K562 (cell line): Measurements from ENCODE around the gene MALAT1. TPM values are rescaled to one million over a fixed set of nuclear protein-coding genes. Genes with fewer than 3 reads are reported as not detected.

Experiments
- ATAC-seq: fragments of 200-7000 bp; cut with Tn5 transposase; 3 replicates; pipeline ENCODE4 v1.9.1; 2020; ENCODE audit warnings: moderate library complexity
- BruUV-seq: library from RNA; stranded (reverse); fragments of 400-500 nt; replicated peaks from 2 replicates; lab custom pipeline; 2021; lab: Mats Ljungman, UMichigan
- CTCF ChIA-PET: fragments of 300-600 bp; formaldehyde crosslinking; extraction: SDS; loops from one replicate; lab custom pipeline; 2021; ENCODE audit warnings: low intra/inter-chr PET ratio; lab: Yijun Ruan, JAX
- POLR2A ChIA-PET: fragments of 300-600, 350-650 bp; sonication (Branson Sonifier 250); formaldehyde crosslinking; extraction: SDS; loops from one replicate; lab custom pipeline; 2021; ENCODE audit warnings: antibody characterized with exemption, inconsistent platforms; lab: Yijun Ruan, JAX
- DNase-seq, 4 experiments: peaks; one replicate each; pipeline versions ENCODE4 v3.0.0 to v3.0.0-alpha.2; 2011 to 2018; ENCODE audit warnings: low spot score in 3 of 4, mixed read lengths in 3 of 4; ENCODE audit errors: extremely low read depth in 1 of 4
- FAIRE-seq: peaks from 2 replicates; lab custom pipeline; 2011; peaks lifted over from hg19 to GRCh38; lab: Jason Lieb, UNC
- H2AFZ ChIP-seq: 2 replicates; pipeline ENCODE4 v1.6.0; 2011; ENCODE audit warnings: low read depth, low read length, control low read depth, inconsistent platforms
- H3K27ac ChIP-seq: fragments of 200-600 bp; 3 replicates; pipeline ENCODE4 v1.8.0; 2011; ENCODE audit warnings: low read depth, mild to moderate bottlenecking, control low read depth, inconsistent platforms, low read length, moderate library complexity, mixed read lengths; ENCODE audit errors: extremely low read depth
- H3K27me3 ChIP-seq, 2 experiments: fragments of 300-600 bp in 1 of 2; 2 replicates in 1 of 2; 3 replicates in 1 of 2; pipeline versions ENCODE4 v1.6.0 to v1.8.0; 2011; ENCODE audit warnings: inconsistent platforms in 2 of 2, low read length in 2 of 2, mild to moderate bottlenecking in 1 of 2, mixed read lengths in 1 of 2, moderate library complexity in 1 of 2; ENCODE audit not compliant: control insufficient read depth in 2 of 2, insufficient read depth in 2 of 2
- H3K36me3 ChIP-seq: fragments of 300-600 bp; 3 replicates; pipeline ENCODE4 v1.8.0; 2011; ENCODE audit warnings: mild to moderate bottlenecking, low read length, inconsistent platforms; ENCODE audit not compliant: control insufficient read depth, insufficient read depth
- H3K4me1 ChIP-seq, 2 experiments: fragments of 200-600 bp in 1 of 2; replicated peaks in 1 of 2; 2 replicates in 1 of 2; 3 replicates in 1 of 2; pipeline versions ENCODE4 v1.5.1 to v1.8.0; 2011; ENCODE audit warnings: inconsistent platforms in 2 of 2, low read length in 2 of 2, mild to moderate bottlenecking in 1 of 2, mixed read lengths in 1 of 2, moderate library complexity in 1 of 2; ENCODE audit not compliant: control insufficient read depth in 2 of 2, insufficient read depth in 2 of 2
- H3K4me2 ChIP-seq: 2 replicates; pipeline ENCODE4 v1.6.1; 2011; ENCODE audit warnings: low read length, control low read depth, inconsistent platforms, mixed read lengths; ENCODE audit not compliant: insufficient read depth
- H3K4me3 ChIP-seq: fragments of 200-600 bp; sonication (generic), shearing (Covaris generic); 2 replicates; pipeline ENCODE4 v1.5.1; 2016; ENCODE audit warnings: control low read depth, inconsistent platforms
- H3K79me2 ChIP-seq: fragments of 200-600 bp; 3 replicates; pipeline ENCODE4 v1.8.0; 2011; ENCODE audit warnings: low read length, inconsistent platforms; ENCODE audit not compliant: control insufficient read depth, insufficient read depth
- H3K9ac ChIP-seq, 2 experiments: 2 replicates each; pipeline versions ENCODE4 v1.6.0 to v1.6.1; 2011; ENCODE audit warnings: low read depth in 2 of 2, low read length in 2 of 2, control low read depth in 1 of 2, inconsistent platforms in 1 of 2, mild to moderate bottlenecking in 1 of 2, mixed read lengths in 1 of 2; ENCODE audit not compliant: insufficient read depth in 1 of 2
- H3K9me1 ChIP-seq: one replicate; pipeline ENCODE4 v1.6.0; 2011; ENCODE audit warnings: inconsistent platforms, mild to moderate bottlenecking, low read length, moderate library complexity; ENCODE audit not compliant: control insufficient read depth, insufficient read depth
- H3K9me3 ChIP-seq: replicated peaks from 2 replicates; pipeline ENCODE4 v1.5.1; 2011; ENCODE audit warnings: low read depth, low read length, inconsistent platforms; ENCODE audit not compliant: control insufficient read depth, insufficient read depth
- H4K20me1 ChIP-seq: replicated peaks from 2 replicates; pipeline ENCODE4 v1.6.1; 2011; ENCODE audit warnings: low read length, inconsistent platforms, mixed read lengths; ENCODE audit not compliant: control insufficient read depth, insufficient read depth
- C11orf30 ChIP-seq: fragments of 450-650 bp; IDR thresholded peaks from 2 replicates; pipeline ENCODE4 v1.6.1; 2016; ENCODE audit warnings: low read depth, mild to moderate bottlenecking
- ETV5 ChIP-seq: sonication (generic); formaldehyde crosslinking; IDR thresholded peaks from 2 replicates; pipeline ENCODE4 v1.4.0; 2020; ENCODE audit warnings: low read depth, mild to moderate bottlenecking, missing genetic modification reagents
- HDGF ChIP-seq: fragments of 450-650 bp; IDR thresholded peaks from 2 replicates; pipeline ENCODE4 v1.6.1; 2016
- MNT ChIP-seq, 2 experiments: fragments of 450-650 bp; conservative IDR thresholded peaks; 2 replicates each; pipeline ENCODE4 v1.6.1; 2017; ENCODE audit warnings: mild to moderate bottlenecking in 2 of 2, moderate library complexity in 2 of 2
- NFIC ChIP-seq: fragments of 450-650 bp; IDR thresholded peaks from 2 replicates; pipeline ENCODE4 v1.6.1; 2017; ENCODE audit warnings: mild to moderate bottlenecking, inconsistent platforms
- NR2C2 ChIP-seq, 2 experiments: fragments of 200-800 bp in 1 of 2; sonication (Bioruptor generic) in 1 of 2; sonication (generic) in 1 of 2; formaldehyde crosslinking in 1 of 2; IDR thresholded peaks; 2 replicates each; pipeline versions ENCODE4 v1.6.1 to v1.8.0; 2016 to 2022; ENCODE audit warnings: mild to moderate bottlenecking in 1 of 2, missing compliant biosample characterization in 1 of 2, missing genetic modification characterization in 1 of 2, missing genetic modification reagents in 1 of 2
- POLR2H ChIP-seq: IDR thresholded peaks from 2 replicates; pipeline ENCODE4 v1.6.1; 2016; ENCODE audit warnings: missing genetic modification characterization, low read depth, mild to moderate bottlenecking, control low read depth, missing compliant biosample characterization, moderate library complexity
- RBM14 ChIP-seq: fragments of 200-400 bp; formaldehyde crosslinking; IDR thresholded peaks from 2 replicates; pipeline ENCODE4 v1.6.1; 2018; ENCODE audit warnings: low read depth, mild to moderate bottlenecking, low read length, moderate library complexity, borderline replicate concordance; ENCODE audit not compliant: insufficient read depth
- TEAD4 ChIP-seq, 2 experiments: sonication (generic) in 1 of 2; formaldehyde crosslinking in 1 of 2; IDR thresholded peaks; 2 replicates each; pipeline versions ENCODE4 v1.6.1 to v1.8.0; 2012 to 2022; ENCODE audit warnings: borderline replicate concordance in 1 of 2, inconsistent platforms in 1 of 2, low read length in 1 of 2, mild to moderate bottlenecking in 1 of 2, missing genetic modification reagents in 1 of 2
- ZNF766 ChIP-seq: fragments of 200-800 bp; sonication (Bioruptor generic); conservative IDR thresholded peaks from 2 replicates; pipeline ENCODE4 v1.6.1; 2016; ENCODE audit warnings: missing genetic modification characterization, missing compliant biosample characterization
- WGBS: fragments of 100-300 bp; shearing (Covaris generic); methylation state at CpG from one replicate; pipeline ENCODE4 v1.1.6; 2016; ENCODE audit warnings: low coverage, mixed read lengths; ENCODE audit not compliant: insufficient coverage; ENCODE audit errors: missing lambda C conversion rate; 5-methylcytosine and 5-hydroxymethylcytosine counted together
- in situ Hi-C: fragments of 300-500 bp; cut with MboI; formaldehyde crosslinking; loops from 4 replicates; pipeline ENCODE4 v1.15.0; 2018; ENCODE audit warnings: inconsistent platforms, mixed read lengths
- intact Hi-C: fragments of 100-400 bp; cut with micrococcal nuclease; formaldehyde crosslinking; loops from 2 replicates; pipeline ENCODE4 v1.14.2; 2022
- polyA plus RNA-seq, 8 experiments: library from polyadenylated mRNA; depleted of rRNA in 4 of 8; stranded (reverse) in 5 of 8; unstranded in 3 of 8; fragments of >200 nt; fragmentation: Nextera tagmentation in 2 of 8; fragmentation: Illumina TruSeq in 1 of 8; extraction: Ambion mirVana in 2 of 8; extraction: Trizol in 1 of 8; gene quantifications; 2 replicates each; pipeline versions ENCODE4 v1.2.1 to v1.2.3, GENCODE V29; 2011 to 2014; ENCODE audit warnings: inconsistent platforms in 1 of 8, missing spikeins in 1 of 8
- total RNA-seq, 7 experiments: library from RNA; depleted of rRNA in 6 of 7; stranded (reverse); fragments of >200 nt in 6 of 7; fragmentation: Illumina TruSeq in 2 of 7; extraction: Trizol in 2 of 7; gene quantifications; 2 replicates each; pipeline versions ENCODE4 v1.2.1 to v1.2.3, GENCODE V29; 2011 to 2021; ENCODE audit warnings: low replicate concordance in 1 of 7

MALAT1 gene
- total and polyA plus RNA-seq, 9 of the 15 experiments (the other 6 are each of a cell fraction or from before 2014, with no cell fraction given), result 363 to 8,715 (median 2,351) TPM

- WGBS, result 28% methylated on average over 4 of the region's 4 CpGs
- no TSS peak for BruUV-seq
- no peaks in the 10 kb centered on the region for H3K27me3 ChIP-seq
- H3K9me3 ChIP-seq, result no peaks in the 10 kb centered on the region
- ChIA-PET CTCF (interaction anchor here (1.2 kb wide), 1 partner anchor 26 kb away, joined by 3 read pairs; no protein-coding TSS in a partner anchor), POLR2A (interaction anchor here (1.1 to 1.8 kb wide), 2 partner anchors 46 to 122 kb away, joined by 3 to 10 read pairs; partner anchors contain the start of gene MALAT1)
- ATAC-seq (peak; percentile 9; the same call in 1 of the 3 replicates), DNase-seq (no peak), FAIRE-seq (peak; percentile 19)
- TF ChIP-seq C11orf30 (no peak), HDGF (0 out of 2 replicates have a peak, but pooled peaks have one; percentile 27)
- H3K4me1 ChIP-seq, result peaks cover 20 to 51% of the 10 kb centered on the region in 2 experiments
- H3K79me2 ChIP-seq, result no peaks in the 10 kb centered on the region
- in situ Hi-C loops (no loop called here), intact Hi-C loops (loop anchor here (10.0 kb wide), 1 partner anchor 269 kb away; no protein-coding TSS in a partner anchor)
- H4K20me1 ChIP-seq, result no peaks in the 10 kb centered on the region
- H3K9ac ChIP-seq, result peak overlapping the region; percentile 57 to 90; a peak in 3 of 4 replicates
- no peaks in the 10 kb centered on the region for H3K36me3 ChIP-seq
- H2AFZ ChIP-seq, result peak overlapping the region; percentile 97; the same call in 1 of the 2 replicates
- no peaks in the 10 kb centered on the region for H3K9me1 ChIP-seq
- H3K4me2 ChIP-seq, result peak overlapping the region; percentile 79
- H3K4me3 ChIP-seq, result peak overlapping the region; percentile 67
- H3K27ac ChIP-seq, result peak overlapping the region; percentile 62; the same call in 1 of the 3 replicates
Measured at GRCh38 chr11:65545853-65546216, 47.0 kb downstream of the MALAT1 start.

DNA sequence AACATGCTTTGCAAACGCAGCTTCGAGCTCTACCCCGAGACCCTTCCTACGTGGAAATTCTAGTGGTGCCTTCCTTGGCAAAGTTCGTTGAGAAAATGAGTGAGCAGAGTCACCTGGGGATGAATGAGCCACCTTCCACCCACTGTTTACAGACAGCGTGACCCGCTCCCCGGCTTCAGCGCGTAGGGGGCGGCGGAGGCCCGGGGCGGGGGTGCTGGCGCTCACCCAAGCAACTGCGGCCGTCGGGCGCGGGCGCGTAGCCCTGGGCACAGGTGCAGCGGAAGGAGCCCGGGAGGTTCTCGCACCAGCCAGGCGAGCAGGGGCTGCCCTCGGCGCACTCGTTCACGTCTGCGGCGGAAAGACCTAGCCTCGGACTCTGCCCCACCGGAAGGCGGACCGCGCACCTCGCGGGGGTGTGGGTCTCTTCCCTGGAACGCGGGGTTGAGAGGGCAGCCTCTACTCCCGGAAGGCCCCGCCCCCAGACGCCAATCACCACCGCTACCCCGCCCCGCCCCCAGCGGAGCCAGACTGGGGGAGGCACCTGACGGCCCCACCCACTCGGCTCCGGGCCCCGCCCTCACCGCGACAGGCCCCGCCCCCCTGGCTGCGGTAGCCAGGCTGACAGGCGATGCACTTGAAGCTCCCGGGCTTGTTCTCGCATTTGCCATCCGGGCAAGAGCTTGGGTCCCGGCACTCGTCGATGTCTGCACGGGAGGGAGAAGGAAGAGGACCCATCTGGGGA, 47.5 kb downstream of the MALAT1 start:
- no peaks in the 10 kb centered on the region for H3K9me3 ChIP-seq
- peak; percentile 45; the same call in 1 of the 2 replicates for TF ChIP-seq TEAD4 (IDR thresholded peaks at IDR 0.05; ENCODE audit: low read length)
- TF ChIP-seq TEAD4 (CRISPR knock-in tag; IDR thresholded peaks at IDR 0.05; ENCODE audit: borderline replicate concordance), result no peak
- TF ChIP-seq ETV5 (CRISPR knock-in tag), result peak; percentile 71
- TF ChIP-seq RBM14, result no peak
- TF ChIP-seq ZNF766 (CRISPR knock-in tag), result no peak
- TF ChIP-seq MNT (conservative IDR thresholded peaks at IDR 0.05), result peak in 1 of 2 experiments; percentile 69; a peak in 2 of 4 replicates
- TF ChIP-seq NR2C2 (CRISPR knock-in tag; IDR thresholded peaks at IDR 0.05), result 0 out of 2 replicates have a peak, but pooled peaks have one; percentile 15
- peak; percentile 75; the same call in 1 of the 2 replicates for TF ChIP-seq NR2C2 (tag; IDR thresholded peaks at IDR 0.05)
- no peak for TF ChIP-seq POLR2H (tag)
- TF ChIP-seq NFIC, result peak; percentile 86

More for the DNA sequence above, 47.5 kb downstream of the MALAT1 start:
- H3K79me2 ChIP-seq, result no peaks in the 10 kb centered on the region
- ChIA-PET POLR2A (interaction anchor here (0.7 to 1.8 kb wide), 5 partner anchors 9 to 122 kb away, joined by 3 to 10 read pairs (median 4); partner anchors contain the start of gene MALAT1), CTCF (interaction anchor here (1.2 kb wide), 1 partner anchor 25 kb away, joined by 3 read pairs; no protein-coding TSS in a partner anchor)
- in situ Hi-C loops, result no loop called here
- no peaks in the 10 kb centered on the region for H3K9me1 ChIP-seq
- peak; percentile 67 for FAIRE-seq
- H3K9ac ChIP-seq, result peak overlapping the region; percentile 57 to 90
- BruUV-seq, result TSS peak; percentile 65
- H4K20me1 ChIP-seq, result 0 out of 2 replicates have a peak, but pooled peaks cover 2% of the 10 kb centered on the region
- peak; percentile 90 for ATAC-seq
- H3K4me2 ChIP-seq, result peak overlapping the region; percentile 79
- DNase-seq, result peak; percentile 95 to 98 (median 98)
- H2AFZ ChIP-seq, result peak overlapping the region; percentile 97
- H3K27me3 ChIP-seq, result no peaks in the 10 kb centered on the region
- H3K36me3 ChIP-seq, result no peaks in the 10 kb centered on the region
- H3K27ac ChIP-seq, result peak overlapping the region; percentile 62; the same call in 1 of the 3 replicates
- H3K4me1 ChIP-seq, result peaks cover 20 to 51% of the 10 kb centered on the region in 2 experiments
- intact Hi-C loops, result loop anchor here (10.0 kb wide), 1 partner anchor 268 kb away; no protein-coding TSS in a partner anchor
- 2% methylated on average over 47 of the region's 64 CpGs for WGBS
- peak overlapping the region; percentile 67 for H3K4me3 ChIP-seq
